Endothelial cell of umbilical vein (primary cell): Measurements from ENCODE around the gene ZCWPW2. TPM values are rescaled to one million over a fixed set of nuclear protein-coding genes. Genes with fewer than 3 reads are reported as not detected.

Source experiments
- BruUV-seq: library from RNA; stranded (reverse); fragments of 400-500 nt; replicated peaks from 2 replicates; lab custom pipeline; 2021; lab: Mats Ljungman, UMichigan
- CTCF ChIA-PET: fragments of 300-600, 350-600 bp; sonication (Branson Sonifier 250); formaldehyde crosslinking; loops from one replicate; lab custom pipeline; 2021; ENCODE audit warnings: antibody characterized with exemption, inconsistent platforms; lab: Charles Lee
- POLR2A ChIA-PET: fragments of 300-600, 350-600 bp; sonication (Branson Sonifier 250); formaldehyde crosslinking; loops from one replicate; lab custom pipeline; 2021; ENCODE audit warnings: antibody characterized with exemption, inconsistent platforms; lab: Charles Lee
- DNase-seq: peaks from one replicate; pipeline ENCODE4 v3.0.0-alpha.2; 2011; ENCODE audit warnings: low read depth, low spot score
- FAIRE-seq: peaks from 2 replicates; lab custom pipeline; 2011; peaks lifted over from hg19 to GRCh38; lab: Jason Lieb, UNC
- H2AFZ ChIP-seq: 2 replicates; pipeline ENCODE4 v1.6.0; 2012; ENCODE audit warnings: low read depth, low read length, control low read depth, inconsistent platforms
- H3K27ac ChIP-seq: 2 replicates; pipeline ENCODE4 v1.5.1; 2011; ENCODE audit warnings: low read depth, mild to moderate bottlenecking, control low read depth, low read length, moderate library complexity; ENCODE audit not compliant: insufficient read depth
- H3K27me3 ChIP-seq, 2 experiments: 2 replicates each; pipeline versions ENCODE4 v1.6.0 to v1.6.1; 2011; ENCODE audit warnings: low read length in 2 of 2, mixed read lengths in 1 of 2; ENCODE audit not compliant: control insufficient read depth in 2 of 2, insufficient read depth in 2 of 2
- H3K36me3 ChIP-seq, 2 experiments: 2 replicates in 1 of 2; 3 replicates in 1 of 2; pipeline ENCODE4 v1.5.1; 2011; ENCODE audit warnings: low read length in 2 of 2, mild to moderate bottlenecking in 1 of 2, moderate library complexity in 1 of 2; ENCODE audit not compliant: control insufficient read depth in 2 of 2, insufficient read depth in 2 of 2; ENCODE audit errors: extremely low read depth in 1 of 2
- H3K4me1 ChIP-seq: 3 replicates; pipeline ENCODE4 v1.5.1; 2011; ENCODE audit warnings: mild to moderate bottlenecking, low read length; ENCODE audit not compliant: control insufficient read depth, insufficient read depth; ENCODE audit errors: extremely low read depth
- H3K4me2 ChIP-seq: 2 replicates; pipeline ENCODE4 v1.6.1; 2011; ENCODE audit warnings: low read length, control low read depth, mixed read lengths; ENCODE audit not compliant: insufficient read depth
- H3K4me3 ChIP-seq, 3 experiments: fragments of 200-600 bp in 1 of 3; sonication (generic), shearing (Covaris generic) in 1 of 3; replicated peaks in 1 of 3; 2 replicates each; pipeline ENCODE4 v1.5.1; 2011 to 2016; ENCODE audit warnings: control low read depth in 3 of 3, low read length in 3 of 3, mild to moderate bottlenecking in 2 of 3, inconsistent platforms in 1 of 3, low read depth in 1 of 3, moderate library complexity in 1 of 3; ENCODE audit not compliant: insufficient read depth in 1 of 3
- H3K79me2 ChIP-seq: 2 replicates; pipeline ENCODE4 v1.6.0; 2012; ENCODE audit warnings: low read length, inconsistent platforms; ENCODE audit not compliant: control insufficient read depth, insufficient read depth
- H3K9ac ChIP-seq: replicated peaks from 2 replicates; pipeline ENCODE3; 2011; ENCODE audit warnings: low read length, control low read depth; ENCODE audit not compliant: insufficient read depth; ENCODE audit errors: extremely low read depth
- H3K9me1 ChIP-seq: replicated peaks from 3 replicates; pipeline ENCODE4 v1.6.0; 2011; ENCODE audit warnings: mild to moderate bottlenecking, low read length; ENCODE audit not compliant: control insufficient read depth, insufficient read depth; ENCODE audit errors: extremely low read depth
- H3K9me3 ChIP-seq: replicated peaks from 2 replicates; pipeline ENCODE4 v1.5.1; 2012; ENCODE audit warnings: low read length, inconsistent platforms; ENCODE audit not compliant: control insufficient read depth, insufficient read depth
- H4K20me1 ChIP-seq: replicated peaks from 2 replicates; pipeline ENCODE3; 2011; ENCODE audit warnings: mild to moderate bottlenecking, low read length; ENCODE audit not compliant: control insufficient read depth, insufficient read depth; ENCODE audit errors: extremely low read depth
- EZH2 ChIP-seq: IDR thresholded peaks from 2 replicates; pipeline ENCODE4 v1.6.1; 2012; ENCODE audit warnings: borderline replicate concordance, low read depth, mild to moderate bottlenecking, moderate library complexity, low read length, inconsistent platforms; ENCODE audit not compliant: severe bottlenecking
- FOS ChIP-seq: IDR thresholded peaks from 2 replicates; pipeline ENCODE4 v1.6.1; 2011; ENCODE audit warnings: mild to moderate bottlenecking, low read length, moderate library complexity, borderline replicate concordance; ENCODE audit not compliant: insufficient read depth
- GATA2 ChIP-seq: IDR thresholded peaks from 2 replicates; pipeline ENCODE4 v1.7.0; 2011; ENCODE audit warnings: low read depth, mild to moderate bottlenecking, moderate library complexity, mixed read lengths, low read length; ENCODE audit not compliant: insufficient read length, insufficient read depth
- JUN ChIP-seq: IDR thresholded peaks from 2 replicates; pipeline ENCODE4 v1.6.1; 2011; ENCODE audit warnings: borderline replicate concordance, low read depth; ENCODE audit not compliant: insufficient read length, insufficient read depth
- MAX ChIP-seq: IDR thresholded peaks from 2 replicates; pipeline ENCODE4 v1.6.1; 2011; ENCODE audit not compliant: insufficient read depth, insufficient read length
- POLR2A ChIP-seq: IDR thresholded peaks from 2 replicates; pipeline ENCODE4 v1.6.1; 2012; ENCODE audit warnings: low read depth, mild to moderate bottlenecking, control low read depth, low read length
- POLR2AphosphoS5 ChIP-seq: IDR thresholded peaks from 2 replicates; pipeline ENCODE4 v1.6.1; 2012; ENCODE audit warnings: low read depth, mild to moderate bottlenecking, control low read depth, low read length, moderate library complexity; ENCODE audit not compliant: insufficient read depth
- dilution Hi-C: fragments of 300-500 bp; cut with MboI; formaldehyde crosslinking; loops from one replicate; pipeline ENCODE4 v1.15.0; 2019; ENCODE audit warnings: low sequenced_read_pairs; ENCODE audit not compliant: extremely low pct_ligation_motif_present
- intact Hi-C: fragments of 100-400 bp; cut with micrococcal nuclease; formaldehyde crosslinking; loops from one replicate; pipeline ENCODE4 v1.10.0; 2022
- polyA plus RNA-seq, 4 experiments: library from polyadenylated mRNA; depleted of rRNA in 3 of 4; stranded (reverse) in 3 of 4; unstranded in 1 of 4; fragments of >200 nt; gene quantifications; 2 replicates each; pipeline versions ENCODE4 v1.2.1 to v1.2.3, GENCODE V29; 2011 to 2012; ENCODE audit warnings: missing spikeins in 1 of 4
- total RNA-seq: library from RNA; stranded (reverse); gene quantifications from 2 replicates; pipeline ENCODE4 v1.2.3, GENCODE V29; 2021
- TF ChIP-seq, protein P1 (sequence below), 2 donors: IDR thresholded peaks; 1 replicate in 1 of 2; 2 replicates in 1 of 2; pipeline ENCODE4 v1.5.1; 2011; ENCODE audit warnings: low read length in 2 of 2, mild to moderate bottlenecking in 2 of 2, moderate library complexity in 2 of 2, control low read depth in 1 of 2, inconsistent platforms in 1 of 2, low read depth in 1 of 2; ENCODE audit not compliant: insufficient read depth in 1 of 2; ENCODE audit errors: extremely low read depth in 1 of 2

The ZCWPW2 gene
- total and polyA plus RNA-seq, 2 donors (not counting 3 experiments of a cell fraction or from before 2014, with no cell fraction given): 0.04 to 0.40 TPM

GRCh38 chr3:28386049-28386448 is 37.5 kb downstream of the ZCWPW2 start:
- Histone ChIP-seq H3K4me2 (no peak overlapping the region), H3K9me3 (no peaks in the 10 kb centered on the region), H3K4me3 (no peak overlapping the region), H3K36me3 (no peaks in the 10 kb centered on the region), H3K9ac (no peak overlapping the region), H4K20me1 (no peaks in the 10 kb centered on the region), H3K79me2 (no peaks in the 10 kb centered on the region), H2AFZ (no peak overlapping the region), H3K4me1 (no peaks in the 10 kb centered on the region), H3K27ac (no peak overlapping the region), H3K9me1 (no peaks in the 10 kb centered on the region), H3K27me3 (no peaks in the 10 kb centered on the region)
- no TSS peak for BruUV-seq
- ChIA-PET CTCF (no interaction called here), POLR2A (no interaction called here)
- intact Hi-C loops: no loop called here
- no peak for TF ChIP-seq FOS
- no peak for TF ChIP-seq GATA2
- no peak for TF ChIP-seq MAX
- no peak for TF ChIP-seq POLR2A
- FAIRE-seq: no peak
- dilution Hi-C loops: no loop called here
- no peak for DNase-seq

DNA sequence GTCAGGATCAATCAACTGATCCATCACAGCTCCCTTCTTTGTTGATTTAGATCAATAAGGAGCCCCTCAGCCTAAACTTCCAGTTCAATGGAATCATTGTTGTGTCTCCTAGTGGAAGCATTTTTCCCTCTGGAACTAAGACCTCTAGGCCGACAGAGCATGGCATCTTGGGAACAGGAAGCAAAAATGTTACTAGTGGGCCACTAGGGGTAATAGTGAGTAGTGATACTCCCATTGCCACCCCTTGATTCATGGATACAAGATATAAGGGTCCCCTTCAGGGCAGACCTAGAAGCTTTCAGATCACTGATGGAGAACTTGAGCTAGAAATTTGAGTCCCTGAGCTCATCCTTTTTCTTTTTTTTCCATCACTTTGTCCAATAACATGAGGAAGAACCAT is 40.5 kb downstream of the ZCWPW2 start:
- no peaks in the 10 kb centered on the region for H4K20me1 ChIP-seq
- H3K79me2 ChIP-seq: no peaks in the 10 kb centered on the region
- no peaks in the 10 kb centered on the region for H3K36me3 ChIP-seq
- no peaks in the 10 kb centered on the region for H3K9me1 ChIP-seq
- H3K4me3 ChIP-seq: no peak overlapping the region
- TF ChIP-seq, protein P1, sequence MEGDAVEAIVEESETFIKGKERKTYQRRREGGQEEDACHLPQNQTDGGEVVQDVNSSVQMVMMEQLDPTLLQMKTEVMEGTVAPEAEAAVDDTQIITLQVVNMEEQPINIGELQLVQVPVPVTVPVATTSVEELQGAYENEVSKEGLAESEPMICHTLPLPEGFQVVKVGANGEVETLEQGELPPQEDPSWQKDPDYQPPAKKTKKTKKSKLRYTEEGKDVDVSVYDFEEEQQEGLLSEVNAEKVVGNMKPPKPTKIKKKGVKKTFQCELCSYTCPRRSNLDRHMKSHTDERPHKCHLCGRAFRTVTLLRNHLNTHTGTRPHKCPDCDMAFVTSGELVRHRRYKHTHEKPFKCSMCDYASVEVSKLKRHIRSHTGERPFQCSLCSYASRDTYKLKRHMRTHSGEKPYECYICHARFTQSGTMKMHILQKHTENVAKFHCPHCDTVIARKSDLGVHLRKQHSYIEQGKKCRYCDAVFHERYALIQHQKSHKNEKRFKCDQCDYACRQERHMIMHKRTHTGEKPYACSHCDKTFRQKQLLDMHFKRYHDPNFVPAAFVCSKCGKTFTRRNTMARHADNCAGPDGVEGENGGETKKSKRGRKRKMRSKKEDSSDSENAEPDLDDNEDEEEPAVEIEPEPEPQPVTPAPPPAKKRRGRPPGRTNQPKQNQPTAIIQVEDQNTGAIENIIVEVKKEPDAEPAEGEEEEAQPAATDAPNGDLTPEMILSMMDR (IDR thresholded peaks at IDR 0.05; ENCODE audit: extremely low read depth in 1 of 2, insufficient read depth in 1 of 2, low read depth in 1 of 2, low read length in 2 of 2): no peak
- TF ChIP-seq POLR2A (no peak), JUN (no peak), FOS (no peak), EZH2 (no peak), POLR2AphosphoS5 (no peak)
- intact Hi-C loops: no loop called here
- CTCF ChIA-PET: no interaction called here
- H3K9me3 ChIP-seq: no peaks in the 10 kb centered on the region
- H3K9ac ChIP-seq: no peak overlapping the region
- no peak for FAIRE-seq
- H2AFZ ChIP-seq: no peak overlapping the region
- dilution Hi-C loops: no loop called here
- no peak overlapping the region for H3K4me2 ChIP-seq
- POLR2A ChIA-PET: no interaction called here
- H3K27me3 ChIP-seq: no peaks in the 10 kb centered on the region
- H3K4me1 ChIP-seq: no peaks in the 10 kb centered on the region
- H3K27ac ChIP-seq: no peak overlapping the region
- BruUV-seq: no TSS peak
- no peak for DNase-seq
